GM23338 (cell line): Measurements from ENCODE around the gene MAP4. TPM values are rescaled to one million over a fixed set of nuclear protein-coding genes. Genes with fewer than 3 reads are reported as not detected.

ENCODE experiments used
- ATAC-seq: fragments of 200-7000 bp; cut with Tn5 transposase; 3 replicates; pipeline ENCODE4 v1.9.1; 2020
- DNase-seq: peaks from one replicate; pipeline ENCODE4 v3.0.0-alpha.2; 2015; ENCODE audit warnings: low spot score
- H2AFZ ChIP-seq: fragments of 200-600 bp; sonication (generic); 2 replicates; pipeline ENCODE4 v1.8.0; 2016; ENCODE audit warnings: antibody characterized with exemption, mild to moderate bottlenecking, moderate library complexity
- H3F3A ChIP-seq: fragments of 200-600 bp; sonication (generic); replicated peaks from 2 replicates; pipeline ENCODE4 v1.8.0; 2017; ENCODE audit warnings: antibody characterized with exemption, mixed run types, low read depth
- H3K27ac ChIP-seq: fragments of 200-600 bp; sonication (generic); 2 replicates; pipeline ENCODE4 v1.6.1; 2016; ENCODE audit warnings: low read depth
- H3K27me3 ChIP-seq: fragments of 200-600 bp; sonication (generic); 2 replicates; pipeline ENCODE4 v1.8.0; 2016; ENCODE audit warnings: mild to moderate bottlenecking, mixed run types, moderate library complexity; ENCODE audit not compliant: insufficient read depth
- H3K36me3 ChIP-seq: fragments of 200-600 bp; sonication (generic); 2 replicates; pipeline ENCODE4 v1.8.0; 2016; ENCODE audit warnings: mild to moderate bottlenecking; ENCODE audit not compliant: insufficient read depth
- H3K4me1 ChIP-seq: fragments of 200-600 bp; sonication (generic); 2 replicates; pipeline ENCODE4 v1.8.0; 2016; ENCODE audit warnings: mild to moderate bottlenecking, moderate library complexity; ENCODE audit not compliant: insufficient read depth
- H3K4me2 ChIP-seq: fragments of 200-600 bp; sonication (generic); 2 replicates; pipeline ENCODE4 v1.7.1; 2017; ENCODE audit warnings: mixed run types
- H3K4me3 ChIP-seq: fragments of 200-600 bp; sonication (generic); 2 replicates; pipeline ENCODE4 v1.6.1; 2016; ENCODE audit warnings: mixed run types
- H3K79me2 ChIP-seq: fragments of 200-600 bp; sonication (generic); replicated peaks from 2 replicates; pipeline ENCODE4 v1.8.0; 2017; ENCODE audit warnings: mild to moderate bottlenecking; ENCODE audit not compliant: insufficient read depth
- H3K9me2 ChIP-seq: fragments of 200-600 bp; sonication (generic); 2 replicates; pipeline ENCODE4 v1.8.0; 2017; ENCODE audit not compliant: insufficient read depth
- H4K20me1 ChIP-seq: fragments of 200-600 bp; sonication (generic); replicated peaks from 2 replicates; pipeline ENCODE4 v1.8.0; 2017; ENCODE audit warnings: mild to moderate bottlenecking; ENCODE audit not compliant: insufficient read depth
- H3K27ac Mint-ChIP-seq: 2 replicates; pipeline ENCODE4 v1.8.0; 2020; ENCODE audit warnings: inconsistent platforms, mild to moderate bottlenecking, moderate library complexity, mixed read lengths
- H3K27me3 Mint-ChIP-seq: 3 replicates; pipeline ENCODE4 v1.8.0; 2022; ENCODE audit warnings: low read depth, mild to moderate bottlenecking, moderate library complexity, mixed read lengths, inconsistent platforms; ENCODE audit not compliant: insufficient read depth, poor library complexity
- H3K36me3 Mint-ChIP-seq: 3 replicates; pipeline ENCODE4 v1.8.0; 2021; ENCODE audit warnings: low read depth, mild to moderate bottlenecking, inconsistent platforms, moderate library complexity, mixed read lengths
- H3K4me1 Mint-ChIP-seq: 3 replicates; pipeline ENCODE4 v1.8.0; 2020; ENCODE audit warnings: mild to moderate bottlenecking, inconsistent platforms, mixed read lengths
- H3K4me3 Mint-ChIP-seq: 3 replicates; pipeline ENCODE4 v1.8.0; 2021; ENCODE audit warnings: moderate library complexity, mild to moderate bottlenecking, inconsistent platforms, mixed read lengths
- H3K9me3 Mint-ChIP-seq: 3 replicates; pipeline ENCODE4 v1.8.0; 2020; ENCODE audit warnings: moderate library complexity, mild to moderate bottlenecking, inconsistent platforms, mixed read lengths
- CREB1 ChIP-seq: fragments of 250-450 bp; sonication (Bioruptor Pico); IDR thresholded peaks from 2 replicates; pipeline ENCODE4 v1.5.0; 2020; ENCODE audit warnings: low read depth, mild to moderate bottlenecking, moderate library complexity
- CTCF ChIP-seq, 2 experiments: fragments of 200-600 bp in 1 of 2; sonication (generic) in 1 of 2; conservative IDR thresholded peaks; 2 replicates each; pipeline versions ENCODE4 v1.5.1 to v1.6.1; 2016 to 2017; ENCODE audit warnings: antibody characterized with exemption in 2 of 2, low read depth in 2 of 2, mild to moderate bottlenecking in 2 of 2, moderate library complexity in 1 of 2
- ETS1 ChIP-seq: IDR thresholded peaks from 2 replicates; pipeline ENCODE4 v1.6.1; 2016; ENCODE audit warnings: antibody characterized with exemption
- EZH2 ChIP-seq: fragments of 200-600 bp; sonication (generic); IDR thresholded peaks from one replicate; pipeline ENCODE4 v1.8.0; 2017; ENCODE audit warnings: antibody characterized with exemption, mild to moderate bottlenecking, low read depth; ENCODE audit not compliant: unreplicated experiment
- EZH2phosphoT487 ChIP-seq: fragments of 200-600 bp; sonication (generic); IDR thresholded peaks from one replicate; pipeline ENCODE4 v1.8.1; 2018; ENCODE audit warnings: antibody characterized with exemption; ENCODE audit not compliant: unreplicated experiment
- NANOG ChIP-seq: IDR thresholded peaks from 2 replicates; pipeline ENCODE4 v1.6.1; 2016; ENCODE audit warnings: antibody characterized with exemption, borderline replicate concordance
- POLR2AphosphoS5 ChIP-seq: IDR thresholded peaks from 2 replicates; pipeline ENCODE4 v1.6.1; 2016; ENCODE audit warnings: antibody characterized with exemption, low read depth
- REST ChIP-seq: IDR thresholded peaks from one replicate; pipeline ENCODE4 v1.6.1; 2018; ENCODE audit warnings: antibody characterized with exemption; ENCODE audit not compliant: unreplicated experiment
- STAT1 ChIP-seq: IDR thresholded peaks from one replicate; pipeline ENCODE4 v1.6.1; 2016; ENCODE audit warnings: antibody characterized with exemption; ENCODE audit not compliant: unreplicated experiment
- ZNF331 ChIP-seq: fragments of 250-450 bp; sonication (Bioruptor Pico); IDR thresholded peaks from 2 replicates; pipeline ENCODE4 v1.5.0; 2020; ENCODE audit warnings: low read depth, mild to moderate bottlenecking, moderate library complexity
- ZNF462 ChIP-seq: fragments of 250-450 bp; sonication (Bioruptor Pico); IDR thresholded peaks from 2 replicates; pipeline ENCODE4 v1.5.0; 2020; ENCODE audit warnings: mild to moderate bottlenecking, moderate library complexity
- polyA plus RNA-seq: library from polyadenylated mRNA; unstranded; fragments of >200 nt; fragmentation: Nextera tagmentation; extraction: Ambion mirVana; gene quantifications from 2 replicates; pipeline ENCODE4 v1.2.1, GENCODE V29; 2016
- total RNA-seq: library from RNA; depleted of rRNA; stranded (reverse); fragments of >200 nt; shearing (Covaris generic); gene quantifications from 2 replicates; pipeline ENCODE4 v1.2.3, GENCODE V29; 2014

MAP4 gene
- total and polyA plus RNA-seq, 2 experiments from 2014 or later: 103 to 113 TPM

- Histone ChIP-seq H3K27me3 (no peaks in the 10 kb centered on the region), H4K20me1 (peaks cover 10% of the 10 kb centered on the region), H3K36me3 (no peaks in the 10 kb centered on the region), H3F3A (no peaks in the 10 kb centered on the region), H3K27ac (no peak overlapping the region), H3K9me2 (no peaks in the 10 kb centered on the region), H3K4me3 (no peak overlapping the region), H3K4me1 (no peaks in the 10 kb centered on the region), H3K79me2 (peaks cover 14% of the 10 kb centered on the region; the same call in 1 of the 2 replicates), H2AFZ (no peak overlapping the region), H3K4me2 (no peak overlapping the region)
- ATAC-seq: no peak
- H3K36me3 Mint-ChIP-seq: peaks cover 15% of the 10 kb centered on the region; the same call in 2 of the 3 replicates
- DNase-seq: no peak
- H3K27me3 Mint-ChIP-seq: no peaks in the 10 kb centered on the region
- no peaks in the 10 kb centered on the region for H3K4me1 Mint-ChIP-seq
- TF ChIP-seq ZNF462 (CRISPR knock-in tag) (no peak), EZH2 (no peak), EZH2phosphoT487 (no peak), POLR2AphosphoS5 (no peak), CTCF (conservative IDR thresholded peaks at IDR 0.05; ENCODE audit: low read depth in 2 of 2) (no peak), REST (no peak), CREB1 (CRISPR knock-in tag) (no peak), STAT1 (no peak), NANOG (no peak), ETS1 (no peak), ZNF331 (no peak)
- no peak overlapping the region for H3K27ac Mint-ChIP-seq
- no peak overlapping the region for H3K4me3 Mint-ChIP-seq
- peaks cover 3% of the 10 kb centered on the region; the same call in 2 of the 3 replicates for H3K9me3 Mint-ChIP-seq
These were observed 61.6 kb downstream of the MAP4 start for GRCh38 chr3:47954567-47954966.
